Hepatocyte (in vitro differentiated cells): ENCODE results near the gene ALG9. TPM values are rescaled to one million over a fixed set of nuclear protein-coding genes. Genes with fewer than 3 reads are reported as not detected.

Experiments
- DNase-seq: peaks from one replicate; pipeline ENCODE4 v3.0.0-alpha.2; 2016; ENCODE audit warnings: low spot score
- H2AFZ ChIP-seq: fragments of 200-600 bp; sonication (generic); 2 replicates; pipeline ENCODE4 v1.6.0; 2016; ENCODE audit warnings: antibody characterized with exemption, mild to moderate bottlenecking
- H3K27ac ChIP-seq: fragments of 200-600 bp; sonication (generic); 2 replicates; pipeline ENCODE4 v1.5.1; 2016; ENCODE audit warnings: mild to moderate bottlenecking
- H3K27me3 ChIP-seq: fragments of 200-600 bp; sonication (generic); 2 replicates; pipeline ENCODE4 v1.6.1; 2016
- H3K36me3 ChIP-seq: fragments of 200-600 bp; sonication (generic); replicated peaks from 2 replicates; pipeline ENCODE4 v1.5.1; 2016; ENCODE audit warnings: low read depth; ENCODE audit not compliant: insufficient read depth
- H3K4me1 ChIP-seq: fragments of 200-600 bp; sonication (generic); 2 replicates; pipeline ENCODE4 v1.5.1; 2016; ENCODE audit warnings: mild to moderate bottlenecking, moderate library complexity; ENCODE audit not compliant: insufficient read depth
- H3K4me2 ChIP-seq: fragments of 200-600 bp; sonication (generic); 2 replicates; pipeline ENCODE4 v1.6.0; 2016
- H3K4me3 ChIP-seq: fragments of 200-600 bp; sonication (generic); 2 replicates; pipeline ENCODE4 v1.5.1; 2016; ENCODE audit warnings: mild to moderate bottlenecking
- H3K79me2 ChIP-seq: fragments of 200-600 bp; sonication (generic); 2 replicates; pipeline ENCODE4 v1.6.0; 2017; ENCODE audit warnings: mild to moderate bottlenecking
- H3K9me2 ChIP-seq: fragments of 200-600 bp; sonication (generic); replicated peaks from 2 replicates; pipeline ENCODE4 v1.6.0; 2017; ENCODE audit warnings: mild to moderate bottlenecking; ENCODE audit not compliant: insufficient read depth
- H3K9me3 ChIP-seq: fragments of 200-600 bp; sonication (generic); 2 replicates; pipeline ENCODE4 v1.5.1; 2016; ENCODE audit warnings: low read depth, mild to moderate bottlenecking
- H4K20me1 ChIP-seq: fragments of 200-600 bp; sonication (generic); 2 replicates; pipeline ENCODE4 v1.6.0; 2016; ENCODE audit warnings: mild to moderate bottlenecking; ENCODE audit not compliant: insufficient read depth, poor library complexity, severe bottlenecking
- EZH2 ChIP-seq: fragments of 200-600 bp; sonication (generic); IDR thresholded peaks from 2 replicates; pipeline ENCODE4 v1.6.1; 2016; ENCODE audit warnings: antibody characterized with exemption, mild to moderate bottlenecking, borderline replicate concordance
- EZH2phosphoT487 ChIP-seq: fragments of 200-600 bp; sonication (generic); IDR thresholded peaks from one replicate; pipeline ENCODE4 v1.6.1; 2018; ENCODE audit warnings: antibody characterized with exemption, mild to moderate bottlenecking, low read depth, moderate library complexity; ENCODE audit not compliant: unreplicated experiment, severe bottlenecking
- WGBS: methylation state at CpG from one replicate; pipeline ENCODE4 v1.1.6; 2016; ENCODE audit warnings: low lambda C conversion rate; ENCODE audit errors: missing lambda C conversion rate; 5-methylcytosine and 5-hydroxymethylcytosine counted together
- polyA plus RNA-seq: library from polyadenylated mRNA; unstranded; fragments of >200 nt; fragmentation: Nextera tagmentation; extraction: Ambion mirVana; gene quantifications from 2 replicates; pipeline ENCODE4 v1.2.1, GENCODE V29; 2016
- total RNA-seq: library from RNA; depleted of rRNA; stranded (reverse); fragments of >200 nt; gene quantifications from 2 replicates; pipeline ENCODE4 v1.2.3, GENCODE V29; 2014
- TF ChIP-seq, protein P1 (sequence below): fragments of 200-600 bp; sonication (generic); IDR thresholded peaks from 2 replicates; pipeline ENCODE4 v1.5.1; 2016; ENCODE audit warnings: antibody characterized with exemption, mild to moderate bottlenecking; ENCODE audit not compliant: poor library complexity

Gene ALG9
- total and polyA plus RNA-seq, 2 experiments from 2014 or later = 22.6 to 52.4 TPM

- Histone ChIP-seq H3K36me3 (no peaks in the 10 kb centered on the region), H3K79me2 (peaks cover 13% of the 10 kb centered on the region), H2AFZ (no peak overlapping the region), H4K20me1 (no peaks in the 10 kb centered on the region), H3K9me3 (no peaks in the 10 kb centered on the region), H3K27me3 (no peaks in the 10 kb centered on the region), H3K4me1 (peaks cover 11% of the 10 kb centered on the region), H3K27ac (peak overlapping the region; percentile 97), H3K4me3 (no peak overlapping the region), H3K4me2 (peak overlapping the region; percentile 86), H3K9me2 (no peaks in the 10 kb centered on the region)
- 95% methylated on average over 1 of the region's 1 CpG for WGBS
- DNase-seq = no peak
- TF ChIP-seq EZH2 = no peak
- TF ChIP-seq EZH2phosphoT487 = no peak
- TF ChIP-seq, protein P1, sequence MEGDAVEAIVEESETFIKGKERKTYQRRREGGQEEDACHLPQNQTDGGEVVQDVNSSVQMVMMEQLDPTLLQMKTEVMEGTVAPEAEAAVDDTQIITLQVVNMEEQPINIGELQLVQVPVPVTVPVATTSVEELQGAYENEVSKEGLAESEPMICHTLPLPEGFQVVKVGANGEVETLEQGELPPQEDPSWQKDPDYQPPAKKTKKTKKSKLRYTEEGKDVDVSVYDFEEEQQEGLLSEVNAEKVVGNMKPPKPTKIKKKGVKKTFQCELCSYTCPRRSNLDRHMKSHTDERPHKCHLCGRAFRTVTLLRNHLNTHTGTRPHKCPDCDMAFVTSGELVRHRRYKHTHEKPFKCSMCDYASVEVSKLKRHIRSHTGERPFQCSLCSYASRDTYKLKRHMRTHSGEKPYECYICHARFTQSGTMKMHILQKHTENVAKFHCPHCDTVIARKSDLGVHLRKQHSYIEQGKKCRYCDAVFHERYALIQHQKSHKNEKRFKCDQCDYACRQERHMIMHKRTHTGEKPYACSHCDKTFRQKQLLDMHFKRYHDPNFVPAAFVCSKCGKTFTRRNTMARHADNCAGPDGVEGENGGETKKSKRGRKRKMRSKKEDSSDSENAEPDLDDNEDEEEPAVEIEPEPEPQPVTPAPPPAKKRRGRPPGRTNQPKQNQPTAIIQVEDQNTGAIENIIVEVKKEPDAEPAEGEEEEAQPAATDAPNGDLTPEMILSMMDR = no peak
Measured at GRCh38 chr11:111870113-111870512, 1.3 kb downstream of the ALG9 start.

DNA sequence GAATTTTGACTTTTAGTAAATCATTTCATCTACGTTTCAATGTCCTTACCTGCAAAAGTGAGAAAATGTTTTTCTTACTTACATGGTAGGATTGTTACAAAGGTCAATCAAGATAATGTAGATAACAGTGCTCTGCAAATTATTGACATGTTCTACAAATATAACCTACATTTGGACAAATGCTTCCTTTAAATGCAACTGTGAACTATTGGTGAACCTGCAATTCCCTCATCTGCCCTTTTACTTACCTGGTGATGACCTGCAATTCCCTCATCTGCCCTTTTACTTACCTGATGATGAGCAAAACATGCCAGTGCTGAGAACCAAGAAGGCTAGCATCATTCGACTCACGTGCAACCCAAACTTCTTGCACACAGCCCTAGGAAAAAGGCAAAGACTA is 11.1 kb downstream of the ALG9 start:
- H3K4me3 ChIP-seq = no peak overlapping the region
- H3K79me2 ChIP-seq = no peaks in the 10 kb centered on the region
- TF ChIP-seq, protein P1 = no peak
- TF ChIP-seq EZH2phosphoT487 = no peak
- no peak for TF ChIP-seq EZH2
- no peaks in the 10 kb centered on the region for H3K9me3 ChIP-seq
- H3K4me1 ChIP-seq = no peaks in the 10 kb centered on the region
- DNase-seq = no peak
- no peak overlapping the region for H2AFZ ChIP-seq
- no peaks in the 10 kb centered on the region for H3K36me3 ChIP-seq
- H3K27me3 ChIP-seq = no peaks in the 10 kb centered on the region
- no peaks in the 10 kb centered on the region for H4K20me1 ChIP-seq
- H3K4me2 ChIP-seq = no peak overlapping the region
- H3K9me2 ChIP-seq = no peaks in the 10 kb centered on the region
- 93% methylated on average over 3 of the region's 3 CpGs for WGBS
- no peak overlapping the region for H3K27ac ChIP-seq

GRCh38 chr11:111855506-111855905 is 15.9 kb downstream of the ALG9 start:
- no peaks in the 10 kb centered on the region for H3K36me3 ChIP-seq

More at GRCh38 chr11:111855506-111855905, 15.9 kb downstream of the ALG9 start:
- no peak for DNase-seq
- H3K27me3 ChIP-seq = no peaks in the 10 kb centered on the region
- no peaks in the 10 kb centered on the region for H3K9me3 ChIP-seq
- no peak overlapping the region for H2AFZ ChIP-seq
- no peaks in the 10 kb centered on the region for H4K20me1 ChIP-seq
- no peak overlapping the region for H3K27ac ChIP-seq
- H3K79me2 ChIP-seq = no peaks in the 10 kb centered on the region
- H3K4me2 ChIP-seq = no peak overlapping the region
- H3K4me1 ChIP-seq = no peaks in the 10 kb centered on the region
- no peaks in the 10 kb centered on the region for H3K9me2 ChIP-seq
- TF ChIP-seq EZH2 (no peak), EZH2phosphoT487 (no peak)
- TF ChIP-seq, protein P1 = no peak
- H3K4me3 ChIP-seq = no peak overlapping the region
